Activated naive CD4-positive, alpha-beta T cell treated with anti-CD3 and anti-CD28 coated beads, Interleukin-2, amount 50 U/mL, for 72 hours (primary cell): ENCODE results near the gene AP1M1. TPM values are rescaled to one million over a fixed set of nuclear protein-coding genes. Genes with fewer than 3 reads are reported as not detected.

Experiments used
- ATAC-seq, 2 donors: fragments of 150-1000 bp; cut with Tn5 transposase; 2 replicates each; pipeline ENCODE4 v1.10.0; 2021; ENCODE audit warnings: mild to moderate bottlenecking in 2 of 2, moderate library complexity in 2 of 2
- DNase-seq, 2 donors: peaks; one replicate each; pipeline ENCODE4 v3.0.0; 2021 to 2022; ENCODE audit warnings: low spot score in 2 of 2
- H3K27ac Mint-ChIP-seq, 2 donors: one replicate each; pipeline ENCODE4 v1.8.0; 2022; ENCODE audit warnings: mild to moderate bottlenecking in 2 of 2, mixed read lengths in 2 of 2
- H3K36me3 Mint-ChIP-seq, 2 donors: one replicate each; pipeline ENCODE4 v1.8.0; 2022; ENCODE audit warnings: mixed read lengths in 2 of 2
- H3K9me3 Mint-ChIP-seq, 2 donors: one replicate each; pipeline ENCODE4 v1.8.0; 2022; ENCODE audit warnings: mixed read lengths in 2 of 2
- total RNA-seq, 2 donors: library from RNA; stranded (reverse); gene quantifications; one replicate each; pipeline ENCODE4 v1.2.3, GENCODE V29; 2022

The AP1M1 gene
- total RNA-seq, 2 donors from 2014 or later = 105 to 139 TPM

- Mint-ChIP-seq H3K36me3 (peaks cover 6 to 19% of the 10 kb centered on the region in 2 donors), H3K27ac (peak overlapping the region; percentile 32 to 75), H3K9me3 (no peaks in the 10 kb centered on the region)
- DNase-seq (peak in 1 of 2 donors; percentile 50), ATAC-seq (no peak)
Observed at GRCh38 chr19:16201011-16201391, 3.3 kb downstream of the AP1M1 start.

GRCh38 chr19:16202320-16203255 lies 4.9 kb downstream of the AP1M1 start:
- Mint-ChIP-seq H3K27ac (peak overlapping the region in 1 of 2 donors; percentile 58), H3K36me3 (peaks cover 16% of the 10 kb centered on the region in 2 donors), H3K9me3 (no peaks in the 10 kb centered on the region)
- DNase-seq (peak in 1 of 2 donors; percentile 21), ATAC-seq (peak in 1 of 2 donors; percentile 29)

GRCh38 chr19:16203256-16204004 lies 5.7 kb downstream of the AP1M1 start:
- H3K27ac Mint-ChIP-seq = peak overlapping the region in 1 of 2 donors; percentile 55
- H3K36me3 Mint-ChIP-seq = peaks cover 16 to 22% of the 10 kb centered on the region in 2 donors
- ATAC-seq (no peak), DNase-seq (peak in 1 of 2 donors; percentile 47)
- H3K9me3 Mint-ChIP-seq = no peaks in the 10 kb centered on the region

GRCh38 chr19:16204005-16204294 lies 6.2 kb downstream of the AP1M1 start:
- no peak for ATAC-seq
- DNase-seq = no peak
- peaks cover 22 to 28% of the 10 kb centered on the region in 2 donors for H3K36me3 Mint-ChIP-seq
- no peaks in the 10 kb centered on the region for H3K9me3 Mint-ChIP-seq
- peak overlapping the region in 1 of 2 donors; percentile 55 for H3K27ac Mint-ChIP-seq

GRCh38 chr19:16205205-16206045 lies 7.7 kb downstream of the AP1M1 start:
- H3K27ac Mint-ChIP-seq = no peak overlapping the region
- ATAC-seq (no peak), DNase-seq (peak in 1 of 2 donors; percentile 44)
- no peaks in the 10 kb centered on the region for H3K9me3 Mint-ChIP-seq
- peaks cover 34 to 42% of the 10 kb centered on the region in 2 donors for H3K36me3 Mint-ChIP-seq

GRCh38 chr19:16206046-16206605 lies 8.4 kb downstream of the AP1M1 start:
- H3K36me3 Mint-ChIP-seq = peaks cover 29 to 49% of the 10 kb centered on the region in 2 donors

GRCh38 chr19:16206637-16207036 lies 8.9 kb downstream of the AP1M1 start:
- peak overlapping the region; percentile 18 to 45 for H3K27ac Mint-ChIP-seq
- peaks cover 28 to 54% of the 10 kb centered on the region in 2 donors for H3K36me3 Mint-ChIP-seq
- no peaks in the 10 kb centered on the region for H3K9me3 Mint-ChIP-seq
- peak in 1 of 2 donors; percentile 44 for DNase-seq
- ATAC-seq = no peak

More at GRCh38 chr19:16206046-16206605, 8.4 kb downstream of the AP1M1 start:
- DNase-seq = peak in 1 of 2 donors; percentile 37
- ATAC-seq = no peak
- H3K27ac Mint-ChIP-seq = peak overlapping the region; percentile 18 to 45
- no peaks in the 10 kb centered on the region for H3K9me3 Mint-ChIP-seq

- H3K36me3 Mint-ChIP-seq = peaks cover 28 to 58% of the 10 kb centered on the region in 2 donors
- peak; percentile 4 to 9 for ATAC-seq
- no peaks in the 10 kb centered on the region for H3K9me3 Mint-ChIP-seq
- DNase-seq = peak in 1 of 2 donors; percentile 47
- peak overlapping the region; percentile 18 to 45 for H3K27ac Mint-ChIP-seq
Observed at GRCh38 chr19:16207063-16207462, 9.4 kb downstream of the AP1M1 start.

- peak in 1 of 2 donors; percentile 53 for DNase-seq
- peak; percentile 41 to 44 for ATAC-seq
- H3K36me3 Mint-ChIP-seq = peaks cover 30 to 63% of the 10 kb centered on the region in 2 donors
- H3K9me3 Mint-ChIP-seq = no peaks in the 10 kb centered on the region
- H3K27ac Mint-ChIP-seq = peak overlapping the region in 1 of 2 donors; percentile 33
Observed at GRCh38 chr19:16207490-16208025, 9.8 kb downstream of the AP1M1 start.

- peaks cover 29 to 70% of the 10 kb centered on the region in 2 donors for H3K36me3 Mint-ChIP-seq
- peak in 1 of 2 donors; percentile 37 for DNase-seq
- ATAC-seq = peak; percentile 50 to 77
Observed at GRCh38 chr19:16208064-16208759, 10.5 kb downstream of the AP1M1 start.

GRCh38 chr19:16208847-16209665 lies 11.3 kb downstream of the AP1M1 start:
- Mint-ChIP-seq H3K27ac (peak overlapping the region; percentile 33 to 78), H3K36me3 (peaks cover 32 to 73% of the 10 kb centered on the region in 2 donors), H3K9me3 (no peaks in the 10 kb centered on the region)
- peak in 1 of 2 donors; percentile 25 for DNase-seq
- ATAC-seq = no peak

More at GRCh38 chr19:16208064-16208759, 10.5 kb downstream of the AP1M1 start:
- Mint-ChIP-seq H3K9me3 (no peaks in the 10 kb centered on the region), H3K27ac (peak overlapping the region; percentile 33 to 45)

- ATAC-seq = no peak
- Mint-ChIP-seq H3K36me3 (peaks cover 32 to 80% of the 10 kb centered on the region in 2 donors), H3K9me3 (no peaks in the 10 kb centered on the region), H3K27ac (no peak overlapping the region)
- DNase-seq = no peak
Observed at GRCh38 chr19:16210168-16210567, 12.5 kb downstream of the AP1M1 start.

GRCh38 chr19:16213076-16213475 lies 15.4 kb downstream of the AP1M1 start:
- DNase-seq = no peak
- no peak for ATAC-seq
- H3K36me3 Mint-ChIP-seq = peaks cover 45 to 88% of the 10 kb centered on the region in 2 donors
- H3K9me3 Mint-ChIP-seq = peaks cover 0 to 7% of the 10 kb centered on the region in 2 donors
- H3K27ac Mint-ChIP-seq = peak overlapping the region in 1 of 2 donors; percentile 0
